Measurements from ENCODE around the gene CSMD2.
A peak's percentile ranks its signal among the peaks of the same experiment; 100 is the strongest.

CSMD2 gene

DNA sequence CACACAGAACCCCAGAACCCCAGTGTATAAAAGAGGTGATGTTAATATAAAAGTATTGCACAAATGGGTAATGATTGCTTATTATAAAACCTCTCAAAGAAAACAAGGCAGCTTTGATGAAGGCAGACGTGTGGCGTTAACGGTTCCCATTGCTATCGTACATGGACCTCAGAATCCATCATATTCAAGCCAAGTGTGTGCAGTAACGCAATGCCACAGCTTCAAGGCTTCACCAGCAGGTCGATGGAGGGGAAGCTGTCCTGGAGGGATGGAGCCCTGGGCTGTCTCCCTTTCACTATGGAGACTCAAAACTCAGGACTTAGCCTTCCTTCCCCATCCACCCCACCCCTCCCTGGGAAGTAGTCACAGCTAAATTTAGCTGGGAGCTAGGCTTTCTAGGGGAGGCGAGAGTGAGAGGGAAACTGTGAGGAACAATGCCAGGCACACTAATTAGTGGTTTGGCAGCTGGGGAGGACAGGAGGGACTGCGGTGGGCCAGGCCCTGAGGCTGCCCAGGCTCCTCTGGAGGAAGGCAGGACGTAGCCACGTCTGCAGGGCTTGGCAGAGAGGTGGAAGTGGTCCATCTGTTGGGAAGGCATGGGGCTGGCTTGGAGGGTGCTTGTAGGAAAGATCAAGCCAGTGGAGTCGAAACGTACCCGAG lies 180.0 kb downstream of the CSMD2 start:
- no peak for DNase-seq (ENCODE audit: low read depth)
- TF ChIP-seq, protein P1, sequence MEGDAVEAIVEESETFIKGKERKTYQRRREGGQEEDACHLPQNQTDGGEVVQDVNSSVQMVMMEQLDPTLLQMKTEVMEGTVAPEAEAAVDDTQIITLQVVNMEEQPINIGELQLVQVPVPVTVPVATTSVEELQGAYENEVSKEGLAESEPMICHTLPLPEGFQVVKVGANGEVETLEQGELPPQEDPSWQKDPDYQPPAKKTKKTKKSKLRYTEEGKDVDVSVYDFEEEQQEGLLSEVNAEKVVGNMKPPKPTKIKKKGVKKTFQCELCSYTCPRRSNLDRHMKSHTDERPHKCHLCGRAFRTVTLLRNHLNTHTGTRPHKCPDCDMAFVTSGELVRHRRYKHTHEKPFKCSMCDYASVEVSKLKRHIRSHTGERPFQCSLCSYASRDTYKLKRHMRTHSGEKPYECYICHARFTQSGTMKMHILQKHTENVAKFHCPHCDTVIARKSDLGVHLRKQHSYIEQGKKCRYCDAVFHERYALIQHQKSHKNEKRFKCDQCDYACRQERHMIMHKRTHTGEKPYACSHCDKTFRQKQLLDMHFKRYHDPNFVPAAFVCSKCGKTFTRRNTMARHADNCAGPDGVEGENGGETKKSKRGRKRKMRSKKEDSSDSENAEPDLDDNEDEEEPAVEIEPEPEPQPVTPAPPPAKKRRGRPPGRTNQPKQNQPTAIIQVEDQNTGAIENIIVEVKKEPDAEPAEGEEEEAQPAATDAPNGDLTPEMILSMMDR (IDR thresholded peaks at IDR 0.05; ENCODE audit: control insufficient read depth, extremely low read depth, insufficient read depth) = no peak
- no peak overlapping the region for H3K4me3 ChIP-seq (ENCODE audit: low read depth, low read length)

DNA sequence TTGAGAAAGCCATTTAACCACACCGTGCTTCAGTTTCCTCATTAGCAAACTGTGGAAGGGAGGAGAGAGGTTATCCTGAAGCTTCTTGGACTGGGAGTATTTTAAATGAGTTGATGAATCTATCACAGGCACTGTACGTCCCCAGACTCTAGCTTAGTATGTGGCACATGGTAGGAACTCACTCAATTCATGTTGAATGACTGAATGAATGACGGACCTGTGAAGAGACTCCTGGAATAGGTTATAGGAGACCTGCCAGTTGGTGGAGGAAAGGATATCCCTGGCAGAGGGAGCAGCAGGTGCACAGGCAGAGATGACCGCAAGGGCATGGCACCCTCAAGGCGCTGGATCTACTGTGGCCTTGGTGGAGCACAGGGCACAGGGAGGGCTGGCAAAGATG lies 182.6 kb downstream of the CSMD2 start:
- H3K4me3 ChIP-seq (ENCODE audit: low read depth, low read length) = no peak overlapping the region
- DNase-seq (ENCODE audit: low read depth) = no peak
- TF ChIP-seq, protein P1 (IDR thresholded peaks at IDR 0.05; ENCODE audit: control insufficient read depth, extremely low read depth, insufficient read depth) = no peak

DNA sequence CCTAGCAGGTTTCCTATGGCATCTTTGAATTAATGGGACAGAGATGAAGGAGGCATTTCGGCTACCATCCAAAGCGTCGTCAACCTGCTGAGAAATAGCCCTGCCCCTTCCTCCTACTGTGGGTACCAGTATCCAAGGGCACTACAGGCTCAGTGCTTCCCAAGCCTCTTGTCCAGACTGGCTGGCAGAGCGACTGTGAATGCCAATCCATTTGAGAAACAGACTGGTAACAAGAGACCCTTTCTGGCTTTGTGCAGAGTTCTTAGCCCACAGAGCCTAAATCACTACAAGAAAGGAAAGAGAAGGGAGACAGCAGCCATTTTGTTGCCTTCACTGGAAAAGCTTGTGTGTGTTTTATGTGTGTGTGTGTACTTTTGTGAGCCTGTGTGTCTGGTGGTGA lies 185.7 kb downstream of the CSMD2 start:
- TF ChIP-seq, protein P1 (IDR thresholded peaks at IDR 0.05; ENCODE audit: control insufficient read depth, extremely low read depth, insufficient read depth) = no peak
- DNase-seq (ENCODE audit: low read depth) = no peak
- no peak overlapping the region for H3K4me3 ChIP-seq (ENCODE audit: low read depth, low read length)

DNA sequence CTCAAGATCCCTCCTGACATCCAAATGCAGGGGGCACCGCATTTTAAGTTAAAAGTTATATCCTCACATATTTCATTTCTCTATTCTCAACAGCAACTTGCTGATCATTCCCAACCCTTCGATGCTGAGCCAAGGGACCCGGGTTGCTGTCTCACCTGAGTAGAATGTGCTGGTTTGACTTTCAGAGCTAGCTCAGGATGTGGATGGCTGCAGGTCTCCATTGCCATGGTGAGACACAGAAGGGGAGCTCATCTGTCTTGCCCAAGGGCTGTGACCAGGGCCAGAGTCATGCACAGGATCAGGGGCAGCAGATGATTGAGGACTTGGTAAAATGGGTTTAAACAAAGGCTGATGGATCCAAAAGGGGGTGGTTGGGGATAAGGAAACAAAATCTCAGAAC lies 189.1 kb downstream of the CSMD2 start:
- DNase-seq (ENCODE audit: low read depth) = no peak
- H3K4me3 ChIP-seq (ENCODE audit: low read depth, low read length) = no peak overlapping the region
- TF ChIP-seq, protein P1 (IDR thresholded peaks at IDR 0.05; ENCODE audit: control insufficient read depth, extremely low read depth, insufficient read depth) = no peak

DNA sequence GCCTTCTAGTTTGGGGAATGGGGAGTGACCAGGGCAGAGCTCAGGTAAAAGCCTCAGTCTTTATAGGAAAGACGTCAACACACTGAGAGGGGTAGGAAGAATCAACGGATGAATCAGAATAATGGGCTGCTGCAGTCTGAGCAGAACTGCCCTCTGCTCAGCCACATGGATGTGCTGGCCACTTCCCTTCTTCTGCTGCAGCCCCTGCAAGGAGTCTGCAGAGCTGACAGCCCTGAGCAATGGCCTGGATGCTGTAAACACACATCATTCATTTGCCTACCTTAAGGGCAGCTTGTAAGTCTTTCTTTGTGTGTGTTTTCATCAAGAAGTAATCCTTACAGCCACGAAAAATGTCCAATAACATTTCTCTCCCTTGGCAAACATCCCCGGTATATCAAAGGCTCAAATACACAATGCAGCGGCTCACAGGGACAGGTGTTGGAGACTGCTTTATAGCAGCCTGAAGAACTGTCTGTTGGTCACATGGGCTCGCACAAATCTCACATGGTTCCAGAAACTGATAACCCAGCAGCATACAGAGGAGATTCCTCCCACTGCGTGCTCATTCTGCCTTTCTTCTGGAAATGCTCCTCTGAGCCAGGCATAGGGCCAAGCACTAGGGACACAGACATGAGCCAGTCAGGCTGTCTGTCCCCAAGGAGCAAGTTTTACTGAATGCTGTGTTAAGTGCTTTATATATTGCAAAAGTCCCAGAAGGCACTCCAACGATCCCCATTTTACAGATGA lies 191.1 kb downstream of the CSMD2 start:
- no peak overlapping the region for H3K4me3 ChIP-seq (ENCODE audit: low read depth, low read length)
- TF ChIP-seq, protein P1 (IDR thresholded peaks at IDR 0.05; ENCODE audit: control insufficient read depth, extremely low read depth, insufficient read depth) = no peak
- DNase-seq (ENCODE audit: low read depth) = no peak

DNA sequence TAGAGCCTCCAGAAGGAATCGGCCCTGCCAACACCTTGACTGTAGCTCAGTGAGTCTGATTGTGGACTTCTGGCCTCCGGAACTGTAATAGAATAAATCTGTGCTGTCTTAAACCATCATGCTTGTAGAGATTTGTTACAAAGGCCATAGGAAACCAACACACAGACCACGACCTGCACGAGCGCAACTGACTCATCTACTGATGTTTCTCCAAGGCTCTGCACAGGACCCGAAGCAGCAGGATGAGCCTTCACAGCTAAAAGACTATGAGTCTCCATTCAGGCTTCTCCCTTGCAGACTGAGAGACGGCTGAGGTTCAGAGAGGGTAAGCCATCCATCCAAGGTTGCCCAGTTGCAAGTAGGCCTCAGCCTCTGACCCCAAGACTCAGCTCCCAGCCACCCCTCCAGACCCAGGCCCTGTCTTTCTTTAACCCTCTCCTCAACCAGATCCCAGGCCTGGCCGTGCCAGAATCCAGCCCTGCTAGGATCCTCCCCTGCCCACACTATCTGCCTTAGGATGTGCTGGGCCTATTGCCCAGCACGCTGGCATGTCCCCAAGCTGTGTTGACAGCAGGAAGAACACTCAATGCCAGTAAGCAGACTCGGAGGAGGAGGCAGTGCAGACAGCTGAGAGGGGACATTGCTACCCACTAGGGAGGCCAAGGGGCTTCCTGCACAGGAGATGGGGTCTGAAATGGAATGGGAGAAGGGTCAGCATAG lies 192.2 kb downstream of the CSMD2 start:
- peak; percentile 51 for DNase-seq (ENCODE audit: low read depth)
- TF ChIP-seq, protein P1 (IDR thresholded peaks at IDR 0.05; ENCODE audit: control insufficient read depth, extremely low read depth, insufficient read depth) = no peak
- H3K4me3 ChIP-seq (ENCODE audit: low read depth, low read length) = no peak overlapping the region

All from LNCaP clone FGC (cell line).